Measurements from ENCODE around the gene ABCB10.
"Not testable (repeated sequence)": the region's sequence is repeated elsewhere in the genome, so short reads cannot be mapped to it uniquely, and the experiment has no call there.

The ABCB10 gene

GRCh38 chr1:229479660-229480399 lies 78.7 kb downstream of the ABCB10 start:
- DNase-seq (ENCODE audit: extremely low read depth in 1 of 2, low read depth in 1 of 2) = no peak

- DNase-seq (ENCODE audit: extremely low read depth in 1 of 2, low read depth in 1 of 2) = no peak
These were observed 79.7 kb downstream of the ABCB10 start for GRCh38 chr1:229478852-229479251.

GRCh38 chr1:229475859-229476258 lies 82.6 kb downstream of the ABCB10 start:
- not testable (repeated sequence) for DNase-seq (ENCODE audit: extremely low read depth in 1 of 2, low read depth in 1 of 2)

- no peak for DNase-seq (ENCODE audit: extremely low read depth in 1 of 2, low read depth in 1 of 2)
These were observed 84.0 kb downstream of the ABCB10 start for GRCh38 chr1:229474509-229474908.

- DNase-seq (ENCODE audit: extremely low read depth in 1 of 2, low read depth in 1 of 2) = no peak
These were observed 87.3 kb downstream of the ABCB10 start for GRCh38 chr1:229471175-229471574.

GRCh38 chr1:229470406-229471043 lies 88.0 kb downstream of the ABCB10 start:
- no peak for DNase-seq (ENCODE audit: extremely low read depth in 1 of 2, low read depth in 1 of 2)

- DNase-seq (ENCODE audit: extremely low read depth in 1 of 2, low read depth in 1 of 2) = no peak
These were observed 91.6 kb downstream of the ABCB10 start for GRCh38 chr1:229466887-229467286.
